HepG2 (cell line): ENCODE measurements around the gene SLC4A2. TPM values are rescaled to one million over a fixed set of nuclear protein-coding genes. Genes with fewer than 3 reads are reported as not detected.

ENCODE experiments used
- AGO1 ChIP-seq: fragments of 200-400 bp; formaldehyde crosslinking; IDR thresholded peaks from 2 replicates; pipeline ENCODE4 v1.6.1; 2017; ENCODE audit warnings: mild to moderate bottlenecking, low read depth, low read length, moderate library complexity; ENCODE audit not compliant: poor library complexity, severe bottlenecking
- ATF1 ChIP-seq: IDR thresholded peaks from 2 replicates; pipeline ENCODE4 v1.6.1; 2016; ENCODE audit warnings: mild to moderate bottlenecking, control low read depth
- DNMT1 ChIP-seq: sonication (generic); formaldehyde crosslinking; IDR thresholded peaks from 2 replicates; pipeline ENCODE4 v1.5.1; 2020; ENCODE audit warnings: mild to moderate bottlenecking, missing genetic modification reagents
- SP2 ChIP-seq: sonication (generic); formaldehyde crosslinking; IDR thresholded peaks from 2 replicates; pipeline ENCODE4 v1.5.1; 2020; ENCODE audit warnings: mild to moderate bottlenecking, missing genetic modification reagents
- THAP11 ChIP-seq: IDR thresholded peaks from 2 replicates; pipeline ENCODE4 v1.6.1; 2016; ENCODE audit warnings: missing biosample characterization, missing genetic modification reagents
- ZFP37 ChIP-seq: sonication (generic); formaldehyde crosslinking; IDR thresholded peaks from 2 replicates; pipeline ENCODE4 v1.4.0; 2020; ENCODE audit warnings: missing genetic modification reagents, borderline replicate concordance
- ZFP41 ChIP-seq: sonication (generic); formaldehyde crosslinking; IDR thresholded peaks from 2 replicates; pipeline ENCODE4 v1.4.0; 2020; ENCODE audit warnings: mild to moderate bottlenecking, missing genetic modification reagents, borderline replicate concordance
- ZNF460 ChIP-seq: sonication (generic); formaldehyde crosslinking; IDR thresholded peaks from 2 replicates; pipeline ENCODE4 v1.5.1; 2020; ENCODE audit warnings: missing genetic modification reagents, mild to moderate bottlenecking, borderline replicate concordance
- ZNF567 ChIP-seq: sonication (generic); formaldehyde crosslinking; IDR thresholded peaks from 2 replicates; pipeline ENCODE4 v1.8.1; 2023; ENCODE audit warnings: mild to moderate bottlenecking, missing genetic modification reagents, borderline replicate concordance
- ZNF737 ChIP-seq: sonication (generic); formaldehyde crosslinking; IDR thresholded peaks from 2 replicates; pipeline ENCODE4 v1.5.0; 2020; ENCODE audit warnings: missing genetic modification reagents, mild to moderate bottlenecking, borderline replicate concordance
- polyA plus RNA-seq, 8 experiments: library from polyadenylated mRNA; depleted of rRNA in 3 of 8; stranded (reverse) in 7 of 8; unstranded in 1 of 8; fragments of >200 nt; fragmentation: Illumina TruSeq in 4 of 8; extraction: Trizol in 4 of 8; gene quantifications; 2 replicates each; pipeline versions ENCODE4 v1.2.1 to v1.2.3, GENCODE V29; 2011 to 2016; ENCODE audit warnings: low read depth in 4 of 8, missing spikeins in 1 of 8, mixed read lengths in 1 of 8; ENCODE audit not compliant: insufficient read depth in 1 of 8
- total RNA-seq, 5 experiments: library from RNA; depleted of rRNA; stranded (reverse); fragments of >200 nt; fragmentation: Illumina TruSeq; extraction: Trizol; gene quantifications; 2 replicates each; pipeline ENCODE4 v1.2.3, GENCODE V29; 2016; ENCODE audit warnings: low read depth in 1 of 5
- TF ChIP-seq, protein P1 (sequence below): sonication (generic); formaldehyde crosslinking; conservative IDR thresholded peaks from 2 replicates; pipeline ENCODE4 v1.8.0; 2022; ENCODE audit warnings: mild to moderate bottlenecking, moderate library complexity, missing genetic modification reagents
- TF ChIP-seq, protein P2 (sequence below): sonication (generic); formaldehyde crosslinking; IDR thresholded peaks from 2 replicates; pipeline ENCODE4 v1.4.0; 2020; ENCODE audit warnings: low read depth, missing genetic modification reagents
- TF ChIP-seq, protein P3 (sequence below): sonication (generic); formaldehyde crosslinking; IDR thresholded peaks from 2 replicates; pipeline ENCODE4 v1.4.0; 2020; ENCODE audit warnings: mild to moderate bottlenecking, missing genetic modification reagents
- TF ChIP-seq, protein P4 (sequence below): sonication (generic); formaldehyde crosslinking; IDR thresholded peaks from 2 replicates; pipeline ENCODE4 v1.8.1; 2023; ENCODE audit warnings: mild to moderate bottlenecking, missing genetic modification reagents
- TF ChIP-seq, protein P5 (sequence below): sonication (generic); formaldehyde crosslinking; IDR thresholded peaks from 2 replicates; pipeline ENCODE4 v1.4.0; 2020; ENCODE audit warnings: mild to moderate bottlenecking, missing genetic modification reagents
- TF ChIP-seq, protein P6 (sequence below): sonication (generic); formaldehyde crosslinking; IDR thresholded peaks from 2 replicates; pipeline ENCODE4 v1.4.0; 2020; ENCODE audit warnings: missing genetic modification reagents

The SLC4A2 gene
- total and polyA plus RNA-seq, 2 of the 13 experiments (the other 11 are each of a cell fraction or from before 2014, with no cell fraction given): 51.9 to 73.4 TPM

DNA sequence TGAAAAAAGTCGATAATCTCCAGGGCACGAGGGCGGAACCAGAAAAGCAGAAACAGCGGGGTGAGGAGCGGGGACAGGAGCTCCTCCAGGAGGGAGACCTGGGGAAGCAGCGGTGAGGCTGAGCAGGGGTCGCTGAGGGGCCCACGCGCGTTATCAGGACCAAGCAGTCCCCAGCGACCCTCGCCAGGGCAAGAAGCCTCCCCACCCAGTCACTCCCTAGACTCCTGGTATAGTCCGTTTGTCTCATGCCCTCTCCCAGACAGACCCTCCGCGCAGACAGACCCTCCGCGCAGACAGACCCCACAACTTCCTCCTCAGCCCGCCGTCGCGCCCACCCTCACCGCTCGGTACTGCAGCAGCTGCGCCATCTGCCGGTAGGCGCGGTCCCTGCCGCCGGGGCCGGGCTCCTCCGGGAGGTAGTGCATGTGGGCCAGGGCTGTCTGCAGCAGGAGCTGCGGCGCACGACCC, 41.4 kb upstream of the SLC4A2 start (continued):
- TF ChIP-seq, protein P1, sequence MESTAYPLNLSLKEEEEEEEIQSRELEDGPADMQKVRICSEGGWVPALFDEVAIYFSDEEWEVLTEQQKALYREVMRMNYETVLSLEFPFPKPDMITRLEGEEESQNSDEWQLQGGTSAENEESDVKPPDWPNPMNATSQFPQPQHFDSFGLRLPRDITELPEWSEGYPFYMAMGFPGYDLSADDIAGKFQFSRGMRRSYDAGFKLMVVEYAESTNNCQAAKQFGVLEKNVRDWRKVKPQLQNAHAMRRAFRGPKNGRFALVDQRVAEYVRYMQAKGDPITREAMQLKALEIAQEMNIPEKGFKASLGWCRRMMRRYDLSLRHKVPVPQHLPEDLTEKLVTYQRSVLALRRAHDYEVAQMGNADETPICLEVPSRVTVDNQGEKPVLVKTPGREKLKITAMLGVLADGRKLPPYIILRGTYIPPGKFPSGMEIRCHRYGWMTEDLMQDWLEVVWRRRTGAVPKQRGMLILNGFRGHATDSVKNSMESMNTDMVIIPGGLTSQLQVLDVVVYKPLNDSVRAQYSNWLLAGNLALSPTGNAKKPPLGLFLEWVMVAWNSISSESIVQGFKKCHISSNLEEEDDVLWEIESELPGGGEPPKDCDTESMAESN: 0 out of 2 replicates have a peak, but pooled peaks have one; percentile 48
- TF ChIP-seq, protein P2, sequence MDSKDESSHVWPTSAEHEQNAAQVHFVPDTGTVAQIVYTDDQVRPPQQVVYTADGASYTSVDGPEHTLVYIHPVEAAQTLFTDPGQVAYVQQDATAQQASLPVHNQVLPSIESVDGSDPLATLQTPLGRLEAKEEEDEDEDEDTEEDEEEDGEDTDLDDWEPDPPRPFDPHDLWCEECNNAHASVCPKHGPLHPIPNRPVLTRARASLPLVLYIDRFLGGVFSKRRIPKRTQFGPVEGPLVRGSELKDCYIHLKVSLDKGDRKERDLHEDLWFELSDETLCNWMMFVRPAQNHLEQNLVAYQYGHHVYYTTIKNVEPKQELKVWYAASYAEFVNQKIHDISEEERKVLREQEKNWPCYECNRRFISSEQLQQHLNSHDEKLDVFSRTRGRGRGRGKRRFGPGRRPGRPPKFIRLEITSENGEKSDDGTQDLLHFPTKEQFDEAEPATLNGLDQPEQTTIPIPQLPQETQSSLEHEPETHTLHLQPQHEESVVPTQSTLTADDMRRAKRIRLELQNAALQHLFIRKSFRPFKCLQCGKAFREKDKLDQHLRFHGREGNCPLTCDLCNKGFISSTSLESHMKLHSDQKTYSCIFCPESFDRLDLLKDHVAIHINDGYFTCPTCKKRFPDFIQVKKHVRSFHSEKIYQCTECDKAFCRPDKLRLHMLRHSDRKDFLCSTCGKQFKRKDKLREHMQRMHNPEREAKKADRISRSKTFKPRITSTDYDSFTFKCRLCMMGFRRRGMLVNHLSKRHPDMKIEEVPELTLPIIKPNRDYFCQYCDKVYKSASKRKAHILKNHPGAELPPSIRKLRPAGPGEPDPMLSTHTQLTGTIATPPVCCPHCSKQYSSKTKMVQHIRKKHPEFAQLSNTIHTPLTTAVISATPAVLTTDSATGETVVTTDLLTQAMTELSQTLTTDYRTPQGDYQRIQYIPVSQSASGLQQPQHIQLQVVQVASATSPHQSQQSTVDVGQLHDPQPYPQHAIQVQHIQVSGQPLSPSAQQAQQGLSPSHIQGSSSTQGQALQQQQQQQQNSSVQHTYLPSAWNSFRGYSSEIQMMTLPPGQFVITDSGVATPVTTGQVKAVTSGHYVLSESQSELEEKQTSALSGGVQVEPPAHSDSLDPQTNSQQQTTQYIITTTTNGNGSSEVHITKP: 0 out of 2 replicates have a peak, but pooled peaks have one; percentile 43
- TF ChIP-seq, protein P3, sequence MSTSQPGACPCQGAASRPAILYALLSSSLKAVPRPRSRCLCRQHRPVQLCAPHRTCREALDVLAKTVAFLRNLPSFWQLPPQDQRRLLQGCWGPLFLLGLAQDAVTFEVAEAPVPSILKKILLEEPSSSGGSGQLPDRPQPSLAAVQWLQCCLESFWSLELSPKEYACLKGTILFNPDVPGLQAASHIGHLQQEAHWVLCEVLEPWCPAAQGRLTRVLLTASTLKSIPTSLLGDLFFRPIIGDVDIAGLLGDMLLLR (CRISPR knock-in tag): peak; percentile 78; the same call in 1 of the 2 replicates
- TF ChIP-seq ZFP37: no peak
- peak; percentile 37; the same call in 1 of the 2 replicates for TF ChIP-seq SP2 (CRISPR knock-in tag)
- peak; percentile 70 for TF ChIP-seq THAP11 (CRISPR knock-in tag)
- no peak for TF ChIP-seq ZNF737 (CRISPR knock-in tag)
- TF ChIP-seq DNMT1 (CRISPR knock-in tag): 0 out of 2 replicates have a peak, but pooled peaks have one; percentile 25
- TF ChIP-seq ZFP41: no peak
- TF ChIP-seq, protein P4, sequence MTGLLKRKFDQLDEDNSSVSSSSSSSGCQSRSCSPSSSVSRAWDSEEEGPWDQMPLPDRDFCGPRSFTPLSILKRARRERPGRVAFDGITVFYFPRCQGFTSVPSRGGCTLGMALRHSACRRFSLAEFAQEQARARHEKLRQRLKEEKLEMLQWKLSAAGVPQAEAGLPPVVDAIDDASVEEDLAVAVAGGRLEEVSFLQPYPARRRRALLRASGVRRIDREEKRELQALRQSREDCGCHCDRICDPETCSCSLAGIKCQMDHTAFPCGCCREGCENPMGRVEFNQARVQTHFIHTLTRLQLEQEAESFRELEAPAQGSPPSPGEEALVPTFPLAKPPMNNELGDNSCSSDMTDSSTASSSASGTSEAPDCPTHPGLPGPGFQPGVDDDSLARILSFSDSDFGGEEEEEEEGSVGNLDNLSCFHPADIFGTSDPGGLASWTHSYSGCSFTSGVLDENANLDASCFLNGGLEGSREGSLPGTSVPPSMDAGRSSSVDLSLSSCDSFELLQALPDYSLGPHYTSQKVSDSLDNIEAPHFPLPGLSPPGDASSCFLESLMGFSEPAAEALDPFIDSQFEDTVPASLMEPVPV (CRISPR knock-in tag): no peak
- no peak for TF ChIP-seq ZNF460 (CRISPR knock-in tag)
- no peak for TF ChIP-seq AGO1
- TF ChIP-seq, protein P5, sequence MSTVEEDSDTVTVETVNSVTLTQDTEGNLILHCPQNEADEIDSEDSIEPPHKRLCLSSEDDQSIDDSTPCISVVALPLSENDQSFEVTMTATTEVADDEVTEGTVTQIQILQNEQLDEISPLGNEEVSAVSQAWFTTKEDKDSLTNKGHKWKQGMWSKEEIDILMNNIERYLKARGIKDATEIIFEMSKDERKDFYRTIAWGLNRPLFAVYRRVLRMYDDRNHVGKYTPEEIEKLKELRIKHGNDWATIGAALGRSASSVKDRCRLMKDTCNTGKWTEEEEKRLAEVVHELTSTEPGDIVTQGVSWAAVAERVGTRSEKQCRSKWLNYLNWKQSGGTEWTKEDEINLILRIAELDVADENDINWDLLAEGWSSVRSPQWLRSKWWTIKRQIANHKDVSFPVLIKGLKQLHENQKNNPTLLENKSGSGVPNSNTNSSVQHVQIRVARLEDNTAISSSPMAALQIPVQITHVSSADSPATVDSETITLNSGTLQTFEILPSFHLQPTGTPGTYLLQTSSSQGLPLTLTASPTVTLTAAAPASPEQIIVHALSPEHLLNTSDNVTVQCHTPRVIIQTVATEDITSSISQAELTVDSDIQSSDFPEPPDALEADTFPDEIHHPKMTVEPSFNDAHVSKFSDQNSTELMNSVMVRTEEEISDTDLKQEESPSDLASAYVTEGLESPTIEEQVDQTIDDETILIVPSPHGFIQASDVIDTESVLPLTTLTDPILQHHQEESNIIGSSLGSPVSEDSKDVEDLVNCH: no peak
- no peak for TF ChIP-seq ZNF567 (CRISPR knock-in tag)
- TF ChIP-seq ATF1 (CRISPR knock-in tag): no peak
- TF ChIP-seq, protein P6, sequence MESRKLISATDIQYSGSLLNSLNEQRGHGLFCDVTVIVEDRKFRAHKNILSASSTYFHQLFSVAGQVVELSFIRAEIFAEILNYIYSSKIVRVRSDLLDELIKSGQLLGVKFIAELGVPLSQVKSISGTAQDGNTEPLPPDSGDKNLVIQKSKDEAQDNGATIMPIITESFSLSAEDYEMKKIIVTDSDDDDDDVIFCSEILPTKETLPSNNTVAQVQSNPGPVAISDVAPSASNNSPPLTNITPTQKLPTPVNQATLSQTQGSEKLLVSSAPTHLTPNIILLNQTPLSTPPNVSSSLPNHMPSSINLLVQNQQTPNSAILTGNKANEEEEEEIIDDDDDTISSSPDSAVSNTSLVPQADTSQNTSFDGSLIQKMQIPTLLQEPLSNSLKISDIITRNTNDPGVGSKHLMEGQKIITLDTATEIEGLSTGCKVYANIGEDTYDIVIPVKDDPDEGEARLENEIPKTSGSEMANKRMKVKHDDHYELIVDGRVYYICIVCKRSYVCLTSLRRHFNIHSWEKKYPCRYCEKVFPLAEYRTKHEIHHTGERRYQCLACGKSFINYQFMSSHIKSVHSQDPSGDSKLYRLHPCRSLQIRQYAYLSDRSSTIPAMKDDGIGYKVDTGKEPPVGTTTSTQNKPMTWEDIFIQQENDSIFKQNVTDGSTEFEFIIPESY: no peak
